SK-N-SH (cell line): Measurements from ENCODE around the gene CLIC4. TPM values are rescaled to one million over a fixed set of nuclear protein-coding genes. Genes with fewer than 3 reads are reported as not detected.

Source experiments
- CTCF ChIA-PET: fragments of 300-600, 350-600 bp; formaldehyde crosslinking; extraction: SDS; loops from one replicate; lab custom pipeline; 2021; lab: Yijun Ruan, JAX
- POLR2A ChIA-PET: fragments of 350-600 bp; sonication (Branson Sonifier 250); formaldehyde crosslinking; extraction: SDS; loops from one replicate; lab custom pipeline; 2020; ENCODE audit warnings: antibody characterized with exemption, inconsistent platforms; lab: Yijun Ruan, JAX
- DNase-seq: peaks from one replicate; pipeline ENCODE4 v3.0.0; 2012
- H2AFZ ChIP-seq: fragments of 200-600 bp; sonication (generic); 2 replicates; pipeline ENCODE4 v1.8.1; 2016; ENCODE audit warnings: antibody characterized with exemption, mild to moderate bottlenecking, low read depth
- H3F3A ChIP-seq: fragments of 200-600 bp; sonication (generic); replicated peaks from 2 replicates; pipeline ENCODE3; 2016; ENCODE audit warnings: antibody characterized with exemption, mild to moderate bottlenecking; ENCODE audit not compliant: insufficient read depth
- H3K27ac ChIP-seq, 2 experiments: fragments of 200-500 bp in 1 of 2; fragments of 200-600 bp in 1 of 2; sonication (Bioruptor generic) in 1 of 2; sonication (generic), shearing (Covaris generic) in 1 of 2; 2 replicates each; pipeline versions ENCODE4 v1.5.1 to v1.6.1; 2014 to 2016; ENCODE audit warnings: low read depth in 2 of 2, inconsistent platforms in 1 of 2, low read length in 1 of 2, mild to moderate bottlenecking in 1 of 2, mixed read lengths in 1 of 2
- H3K27me3 ChIP-seq: fragments of 200-600 bp; sonication (generic), shearing (Covaris generic); 2 replicates; pipeline ENCODE4 v1.6.1; 2016; ENCODE audit warnings: mixed run types; ENCODE audit not compliant: insufficient read depth
- H3K36me3 ChIP-seq, 2 experiments: fragments of 200-500 bp in 1 of 2; fragments of 200-600 bp in 1 of 2; sonication (Bioruptor generic) in 1 of 2; sonication (generic) in 1 of 2; replicated peaks in 1 of 2; 2 replicates each; pipeline versions ENCODE3 to v1.5.1; 2014 to 2016; ENCODE audit warnings: low read length in 1 of 2, mild to moderate bottlenecking in 1 of 2; ENCODE audit not compliant: insufficient read depth in 2 of 2, control insufficient read depth in 1 of 2
- H3K4me1 ChIP-seq, 2 experiments: fragments of 200-500 bp in 1 of 2; fragments of 200-600 bp in 1 of 2; sonication (Bioruptor generic) in 1 of 2; sonication (generic), shearing (Covaris generic) in 1 of 2; 2 replicates each; pipeline versions ENCODE4 v1.5.1 to v1.6.1; 2014 to 2016; ENCODE audit warnings: low read depth in 1 of 2, low read length in 1 of 2, mixed run types in 1 of 2; ENCODE audit not compliant: insufficient read depth in 2 of 2, control insufficient read depth in 1 of 2
- H3K4me2 ChIP-seq: fragments of 200-600 bp; sonication (generic), shearing (Covaris generic); 2 replicates; pipeline ENCODE4 v1.6.1; 2017; ENCODE audit warnings: mixed run types
- H3K4me3 ChIP-seq, 2 experiments: fragments of 200-500 bp in 1 of 2; fragments of 200-600 bp in 1 of 2; sonication (Bioruptor generic) in 1 of 2; sonication (generic), shearing (Covaris generic) in 1 of 2; 2 replicates each; pipeline versions ENCODE4 v1.5.1 to v1.8.1; 2014 to 2016; ENCODE audit warnings: low read depth in 2 of 2, inconsistent platforms in 1 of 2, low read length in 1 of 2, mild to moderate bottlenecking in 1 of 2, mixed read lengths in 1 of 2, moderate library complexity in 1 of 2
- H3K79me2 ChIP-seq: fragments of 200-600 bp; sonication (generic); 2 replicates; pipeline ENCODE4 v1.8.1; 2017; ENCODE audit warnings: mild to moderate bottlenecking; ENCODE audit not compliant: insufficient read depth
- H3K9ac ChIP-seq: fragments of 200-600 bp; sonication (generic); 2 replicates; pipeline ENCODE4 v1.6.1; 2017; ENCODE audit warnings: mixed run types
- H3K9me2 ChIP-seq: fragments of 200-600 bp; sonication (generic); 2 replicates; pipeline ENCODE4 v1.6.1; 2017; ENCODE audit warnings: mixed run types
- H3K9me3 ChIP-seq: fragments of 200-600 bp; sonication (generic); 2 replicates; pipeline ENCODE4 v1.6.1; 2017; ENCODE audit warnings: mixed run types, mild to moderate bottlenecking, moderate library complexity
- H4K20me1 ChIP-seq: fragments of 200-600 bp; sonication (generic); 2 replicates; pipeline ENCODE4 v1.6.1; 2017; ENCODE audit warnings: mild to moderate bottlenecking, mixed run types; ENCODE audit not compliant: insufficient read depth
- ELF1 ChIP-seq: IDR thresholded peaks from 2 replicates; pipeline ENCODE4 v1.4.0; 2012
- EZH2phosphoT487 ChIP-seq: fragments of 200-600 bp; sonication (generic); IDR thresholded peaks from 2 replicates; pipeline ENCODE4 v1.6.1; 2017; ENCODE audit warnings: low read depth, mixed run types, mild to moderate bottlenecking, antibody characterized with exemption, moderate library complexity, borderline replicate concordance
- FOXJ3 ChIP-seq: sonication (generic); formaldehyde crosslinking; IDR thresholded peaks from 2 replicates; pipeline ENCODE4 v1.5.1; 2020; ENCODE audit warnings: mild to moderate bottlenecking, missing genetic modification reagents
- MXI1 ChIP-seq: IDR thresholded peaks from 2 replicates; pipeline ENCODE4 v1.6.1; 2012; ENCODE audit warnings: mild to moderate bottlenecking, low read depth, low read length, improper control_type of control experiment
- NFIC ChIP-seq: IDR thresholded peaks from 2 replicates; pipeline ENCODE4 v1.4.0; 2012; ENCODE audit warnings: borderline replicate concordance
- NRF1 ChIP-seq: IDR thresholded peaks from 2 replicates; pipeline ENCODE4 v1.6.1; 2012; ENCODE audit warnings: low read depth, mild to moderate bottlenecking, low read length
- RAD21 ChIP-seq: IDR thresholded peaks from 2 replicates; pipeline ENCODE4 v1.6.1; 2012; ENCODE audit warnings: mild to moderate bottlenecking, low read length
- RCOR1 ChIP-seq: fragments of 150-350 bp; IDR thresholded peaks from 2 replicates; pipeline ENCODE4 v1.6.1; 2017; ENCODE audit warnings: antibody characterized with exemption, low read length
- RXRA ChIP-seq: IDR thresholded peaks from 2 replicates; pipeline ENCODE4 v1.4.0; 2012; ENCODE audit warnings: low read depth, mild to moderate bottlenecking, borderline replicate concordance
- SMC3 ChIP-seq: IDR thresholded peaks from 2 replicates; pipeline ENCODE4 v1.6.1; 2012; ENCODE audit warnings: low read depth, low read length, improper control_type of control experiment
- TAF1 ChIP-seq: IDR thresholded peaks from 2 replicates; pipeline ENCODE4 v1.6.1; 2012; ENCODE audit warnings: low read depth, mild to moderate bottlenecking, low read length, moderate library complexity, borderline replicate concordance
- WGBS: methylation state at CpG from one replicate; pipeline ENCODE4 v1.1.6; 2017; ENCODE audit warnings: low lambda C conversion rate; 5-methylcytosine and 5-hydroxymethylcytosine counted together
- polyA plus RNA-seq, 3 experiments: library from polyadenylated mRNA; depleted of rRNA; stranded (reverse); fragments of >200 nt; gene quantifications; 2 replicates each; pipeline ENCODE4 v1.2.3, GENCODE V29; 2012
- TF ChIP-seq, protein P1 (sequence below): IDR thresholded peaks from 2 replicates; pipeline ENCODE4 v1.4.0; 2012; ENCODE audit warnings: low read depth, borderline replicate concordance
- TF ChIP-seq, protein P2 (sequence below): fragments of 200-600 bp; sonication (generic); IDR thresholded peaks from 2 replicates; pipeline ENCODE4 v1.6.1; 2017; ENCODE audit warnings: antibody characterized with exemption, mild to moderate bottlenecking, moderate library complexity

The CLIC4 gene
- polyA plus RNA-seq, 1 of the 3 experiments (the other 2 are of a cell fraction), result 66.4 TPM

DNA sequence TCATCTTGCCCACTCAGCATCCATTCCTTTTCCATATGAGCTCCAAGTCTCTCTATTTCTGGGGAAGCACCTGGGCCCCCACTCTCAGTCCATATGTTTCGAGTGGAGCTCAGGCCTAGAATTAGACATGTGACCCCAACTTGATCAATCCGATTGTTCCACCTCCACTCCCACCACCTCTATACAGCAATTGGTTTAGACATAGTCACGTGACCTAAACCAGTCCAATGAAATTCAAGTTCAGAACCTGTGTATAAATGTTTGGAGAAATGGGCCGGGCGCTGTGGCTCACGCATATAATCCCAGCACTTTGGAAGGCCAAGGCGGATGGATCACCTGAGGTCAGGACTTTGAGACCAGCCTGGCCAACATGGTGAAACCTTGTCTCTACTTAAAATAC, 29.6 kb upstream of the CLIC4 start (continued):
- TF ChIP-seq, protein P1, sequence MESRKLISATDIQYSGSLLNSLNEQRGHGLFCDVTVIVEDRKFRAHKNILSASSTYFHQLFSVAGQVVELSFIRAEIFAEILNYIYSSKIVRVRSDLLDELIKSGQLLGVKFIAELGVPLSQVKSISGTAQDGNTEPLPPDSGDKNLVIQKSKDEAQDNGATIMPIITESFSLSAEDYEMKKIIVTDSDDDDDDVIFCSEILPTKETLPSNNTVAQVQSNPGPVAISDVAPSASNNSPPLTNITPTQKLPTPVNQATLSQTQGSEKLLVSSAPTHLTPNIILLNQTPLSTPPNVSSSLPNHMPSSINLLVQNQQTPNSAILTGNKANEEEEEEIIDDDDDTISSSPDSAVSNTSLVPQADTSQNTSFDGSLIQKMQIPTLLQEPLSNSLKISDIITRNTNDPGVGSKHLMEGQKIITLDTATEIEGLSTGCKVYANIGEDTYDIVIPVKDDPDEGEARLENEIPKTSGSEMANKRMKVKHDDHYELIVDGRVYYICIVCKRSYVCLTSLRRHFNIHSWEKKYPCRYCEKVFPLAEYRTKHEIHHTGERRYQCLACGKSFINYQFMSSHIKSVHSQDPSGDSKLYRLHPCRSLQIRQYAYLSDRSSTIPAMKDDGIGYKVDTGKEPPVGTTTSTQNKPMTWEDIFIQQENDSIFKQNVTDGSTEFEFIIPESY, result no peak

DNA sequence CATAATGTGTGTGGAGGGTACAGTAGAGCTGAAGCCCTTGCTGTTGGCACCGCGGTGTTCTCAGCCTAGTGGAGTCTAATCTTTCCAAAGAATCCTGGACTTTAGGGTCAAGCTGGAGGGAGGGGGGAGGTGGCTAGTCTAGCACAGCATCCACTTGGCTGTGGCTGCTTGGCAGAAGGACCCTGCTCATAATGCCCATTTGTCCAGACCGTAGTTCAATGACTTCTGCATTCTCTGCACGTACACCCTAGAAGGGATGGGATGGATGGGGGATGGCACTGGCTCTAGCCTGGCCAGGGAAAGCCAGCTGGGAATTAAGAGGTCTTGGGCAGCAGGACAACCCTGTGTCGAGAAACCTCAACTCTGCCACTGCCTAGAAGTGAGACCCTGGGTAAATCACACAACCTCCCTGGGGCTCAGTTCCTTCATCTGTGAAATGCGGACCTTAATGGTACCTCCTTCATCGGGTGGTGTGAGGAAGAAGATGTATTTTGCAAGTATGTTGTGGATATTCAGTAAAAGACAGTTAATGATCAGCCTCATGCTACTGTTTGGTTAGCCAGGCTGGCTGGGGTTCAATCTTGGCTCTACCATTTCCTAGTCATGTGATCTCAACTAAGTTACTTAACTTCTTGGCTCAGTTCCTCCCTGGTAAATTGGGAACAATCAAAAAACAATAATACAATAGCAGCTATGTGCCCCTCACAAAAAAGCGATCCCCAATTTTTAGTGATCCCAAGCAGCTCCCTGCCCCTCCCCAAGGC, 27.2 kb upstream of the CLIC4 start:
- no peak for TF ChIP-seq TAF1
- no peak for TF ChIP-seq EZH2phosphoT487
- TF ChIP-seq, protein P1, result no peak
- no peak for TF ChIP-seq MXI1
- TF ChIP-seq RXRA, result no peak
- no peak for TF ChIP-seq ELF1
- no peak for TF ChIP-seq RAD21
- TF ChIP-seq NFIC, result no peak
- TF ChIP-seq FOXJ3 (CRISPR knock-in tag), result no peak
- no peak for TF ChIP-seq SMC3
- TF ChIP-seq RCOR1, result no peak
- TF ChIP-seq NRF1, result no peak
- TF ChIP-seq, protein P2, sequence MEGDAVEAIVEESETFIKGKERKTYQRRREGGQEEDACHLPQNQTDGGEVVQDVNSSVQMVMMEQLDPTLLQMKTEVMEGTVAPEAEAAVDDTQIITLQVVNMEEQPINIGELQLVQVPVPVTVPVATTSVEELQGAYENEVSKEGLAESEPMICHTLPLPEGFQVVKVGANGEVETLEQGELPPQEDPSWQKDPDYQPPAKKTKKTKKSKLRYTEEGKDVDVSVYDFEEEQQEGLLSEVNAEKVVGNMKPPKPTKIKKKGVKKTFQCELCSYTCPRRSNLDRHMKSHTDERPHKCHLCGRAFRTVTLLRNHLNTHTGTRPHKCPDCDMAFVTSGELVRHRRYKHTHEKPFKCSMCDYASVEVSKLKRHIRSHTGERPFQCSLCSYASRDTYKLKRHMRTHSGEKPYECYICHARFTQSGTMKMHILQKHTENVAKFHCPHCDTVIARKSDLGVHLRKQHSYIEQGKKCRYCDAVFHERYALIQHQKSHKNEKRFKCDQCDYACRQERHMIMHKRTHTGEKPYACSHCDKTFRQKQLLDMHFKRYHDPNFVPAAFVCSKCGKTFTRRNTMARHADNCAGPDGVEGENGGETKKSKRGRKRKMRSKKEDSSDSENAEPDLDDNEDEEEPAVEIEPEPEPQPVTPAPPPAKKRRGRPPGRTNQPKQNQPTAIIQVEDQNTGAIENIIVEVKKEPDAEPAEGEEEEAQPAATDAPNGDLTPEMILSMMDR, result no peak
- TF ChIP-seq, all 33 proteins: peak for 0
- no peak overlapping the region for H2AFZ ChIP-seq
- H4K20me1 ChIP-seq, result no peaks in the 10 kb centered on the region
- ChIA-PET POLR2A (no interaction called here), CTCF (interaction anchor here (1.5 to 1.7 kb wide), 2 partner anchors 29 to 117 kb away, joined by 6 read pairs; no protein-coding TSS in a partner anchor)
- DNase-seq, result no peak
- H3K9me2 ChIP-seq, result no peaks in the 10 kb centered on the region
- H3K9ac ChIP-seq, result no peak overlapping the region
- no peaks in the 10 kb centered on the region for H3K36me3 ChIP-seq
- 98% methylated on average over 6 of the region's 8 CpGs for WGBS
- no peak overlapping the region for H3K27ac ChIP-seq
- H3K4me2 ChIP-seq, result no peak overlapping the region
- H3K27me3 ChIP-seq, result no peaks in the 10 kb centered on the region
- H3K9me3 ChIP-seq, result no peaks in the 10 kb centered on the region
- peaks cover 2 to 14% of the 10 kb centered on the region in 2 experiments; a peak in 3 of 4 replicates for H3K4me1 ChIP-seq
- no peak overlapping the region for H3K4me3 ChIP-seq
- no peaks in the 10 kb centered on the region for H3K79me2 ChIP-seq
- H3F3A ChIP-seq, result no peaks in the 10 kb centered on the region
